CD4-positive, alpha-beta T cell (primary cell): ENCODE measurements around the gene CRTAP. TPM values are rescaled to one million over a fixed set of nuclear protein-coding genes. Genes with fewer than 3 reads are reported as not detected.
A peak's percentile ranks its signal among the peaks of the same experiment; 100 is the strongest.
"Not testable (repeated sequence)": the region's sequence is repeated elsewhere in the genome, so short reads cannot be mapped to it uniquely, and the experiment has no call there.

Experiments
- ATAC-seq: fragments of 200-7000 bp; cut with Tn5 transposase; one replicate; pipeline ENCODE4 v1.10.0; 2022; ENCODE audit warnings: mild to moderate bottlenecking; ENCODE audit not compliant: poor library complexity
- CTCF ChIA-PET: fragments of 350-600 bp; sonication (Branson Sonifier 250); formaldehyde crosslinking; loops from one replicate; lab custom pipeline; 2021; ENCODE audit warnings: antibody characterized with exemption, inconsistent platforms; lab: Charles Lee
- POLR2A ChIA-PET: fragments of 350-600 bp; sonication (Branson Sonifier 250); formaldehyde crosslinking; loops from one replicate; lab custom pipeline; 2021; ENCODE audit warnings: antibody characterized with exemption, inconsistent platforms; lab: Charles Lee
- DNase-seq, 14 experiments: peaks; one replicate each; pipeline ENCODE4 v3.0.0-alpha.2; 2013 to 2020; ENCODE audit warnings: mixed read lengths in 2 of 14
- H3K27ac ChIP-seq, 2 donors: one replicate each; pipeline versions ENCODE4 v1.5.1 to v1.7.0; 2013; ENCODE audit warnings: low read length in 2 of 2, low read depth in 1 of 2, mild to moderate bottlenecking in 1 of 2
- H3K27me3 ChIP-seq, 2 experiments: 1 replicate in 1 of 2; 2 replicates in 1 of 2; pipeline versions ENCODE4 v1.6.1 to v1.7.0; 2013; ENCODE audit warnings: low read length in 2 of 2, control low read depth in 1 of 2, mild to moderate bottlenecking in 1 of 2, moderate library complexity in 1 of 2; ENCODE audit not compliant: insufficient read depth in 2 of 2, control insufficient read depth in 1 of 2
- H3K36me3 ChIP-seq: one replicate; pipeline ENCODE4 v1.6.1; 2013; ENCODE audit warnings: low read length, control low read depth; ENCODE audit not compliant: insufficient read depth
- H3K4me1 ChIP-seq: one replicate; pipeline ENCODE4 v1.6.1; 2013; ENCODE audit warnings: low read length, control low read depth; ENCODE audit not compliant: insufficient read depth
- H3K4me3 ChIP-seq: one replicate; pipeline ENCODE4 v1.5.1; 2013; ENCODE audit warnings: mild to moderate bottlenecking, low read length, moderate library complexity
- H3K9me3 ChIP-seq, 2 experiments: 1 replicate in 1 of 2; 2 replicates in 1 of 2; pipeline versions ENCODE4 v1.6.1 to v1.7.0; 2013; ENCODE audit warnings: low read length in 2 of 2, mild to moderate bottlenecking in 2 of 2, control low read depth in 1 of 2, moderate library complexity in 1 of 2; ENCODE audit not compliant: control insufficient read depth in 1 of 2, insufficient read depth in 1 of 2
- H3K27ac Mint-ChIP-seq: one replicate; pipeline ENCODE4 v1.8.0; 2020; ENCODE audit warnings: mixed read lengths
- H3K27me3 Mint-ChIP-seq: one replicate; pipeline ENCODE4 v1.8.0; 2021; ENCODE audit warnings: mixed read lengths
- H3K36me3 Mint-ChIP-seq: one replicate; pipeline ENCODE4 v1.8.0; 2021; ENCODE audit warnings: low read depth, mixed read lengths
- H3K4me1 Mint-ChIP-seq: one replicate; pipeline ENCODE4 v1.8.0; 2021; ENCODE audit warnings: low read depth, mixed read lengths
- H3K4me3 Mint-ChIP-seq: one replicate; pipeline ENCODE4 v1.8.0; 2020; ENCODE audit warnings: mild to moderate bottlenecking, mixed read lengths
- H3K9me3 Mint-ChIP-seq: one replicate; pipeline ENCODE4 v1.8.0; 2020; ENCODE audit warnings: mixed read lengths
- CTCF ChIP-seq: fragments of 200-600 bp; IDR thresholded peaks from one replicate; pipeline ENCODE4 v1.8.0; 2022; ENCODE audit warnings: antibody characterized with exemption, mild to moderate bottlenecking
- intact Hi-C, 2 experiments: fragments of 100-400 bp; cut with DNase I in 1 of 2; cut with micrococcal nuclease in 1 of 2; formaldehyde crosslinking; loops; one replicate each; pipeline versions ENCODE4 v1.15.1 to v1.9.0; 2023 to 2025; cut with DNase I, micrococcal nuclease
- total RNA-seq, 174 experiments: library from RNA in 2 of 174; stranded (reverse) in 2 of 174; gene quantifications; one replicate each; pipeline ENCODE4 v1.2.3 and lab custom pipeline; 2021 to 2026

Gene CRTAP
- total RNA-seq, 2 experiments from 2014 or later, result 38.2 to 40.3 TPM

GRCh38 chr3:33105341-33105948 is 8.4 kb upstream of the CRTAP start:
- no peaks in the 10 kb centered on the region for H3K4me1 ChIP-seq
- no peak overlapping the region for H3K4me3 ChIP-seq
- no peak overlapping the region for H3K27ac ChIP-seq
- Mint-ChIP-seq H3K4me3 (no peak overlapping the region), H3K36me3 (no peaks in the 10 kb centered on the region), H3K4me1 (no peaks in the 10 kb centered on the region), H3K27me3 (peaks cover 4% of the 10 kb centered on the region), H3K9me3 (no peaks in the 10 kb centered on the region), H3K27ac (no peak overlapping the region)
- no peak for TF ChIP-seq CTCF
- ATAC-seq (no peak), DNase-seq (no peak)
- no peaks in the 10 kb centered on the region for H3K27me3 ChIP-seq
- CTCF ChIA-PET, result interaction anchor here (1.5 kb wide), 1 partner anchor 31 kb away, joined by 4 read pairs; no protein-coding TSS in a partner anchor
- POLR2A ChIA-PET, result no interaction called here
- H3K36me3 ChIP-seq, result no peaks in the 10 kb centered on the region
- H3K9me3 ChIP-seq, result no peaks in the 10 kb centered on the region
- intact Hi-C loops, result no loop called here

DNA sequence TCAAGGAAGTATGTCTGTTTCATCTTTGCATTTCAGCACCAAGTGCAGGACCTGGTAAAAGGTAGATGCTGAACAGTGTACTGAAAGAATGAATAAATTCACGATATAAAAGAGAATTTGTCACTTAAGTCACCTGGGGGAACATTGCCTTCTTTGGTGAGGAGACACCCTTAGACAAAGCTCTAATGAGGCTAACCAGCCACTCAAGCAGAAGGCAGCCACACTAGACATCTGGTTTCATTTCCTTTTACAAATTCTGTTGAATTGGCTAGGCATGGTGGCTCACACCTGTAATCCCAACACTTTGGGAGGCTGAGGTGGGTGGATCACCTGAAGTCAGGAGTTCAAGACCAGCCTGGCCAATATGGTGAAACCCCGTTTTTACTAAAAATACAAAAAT is 7.0 kb upstream of the CRTAP start:
- H3K9me3 ChIP-seq, H3K4me1 Mint-ChIP-seq, intact Hi-C loops, H3K27ac ChIP-seq, H3K36me3 Mint-ChIP-seq, H3K36me3 ChIP-seq, ATAC-seq, DNase-seq, H3K27ac Mint-ChIP-seq, H3K27me3 Mint-ChIP-seq, H3K4me3 Mint-ChIP-seq, H3K4me3 ChIP-seq, H3K4me1 ChIP-seq, POLR2A ChIA-PET, H3K27me3 ChIP-seq, H3K9me3 Mint-ChIP-seq: not testable (repeated sequence)
- CTCF ChIA-PET, result interaction anchor here (1.6 kb wide), 1 partner anchor 25 kb away, joined by 3 read pairs; no protein-coding TSS in a partner anchor

GRCh38 chr3:33111581-33111980 is 2.2 kb upstream of the CRTAP start:
- TF ChIP-seq CTCF, result no peak
- no peaks in the 10 kb centered on the region for H3K9me3 Mint-ChIP-seq
- no peaks in the 10 kb centered on the region for H3K27me3 ChIP-seq
- H3K4me1 Mint-ChIP-seq, result peaks cover 37% of the 10 kb centered on the region
- no peaks in the 10 kb centered on the region for H3K36me3 ChIP-seq
- intact Hi-C loops, result no loop called here
- H3K4me3 ChIP-seq, result no peak overlapping the region
- peaks cover 20% of the 10 kb centered on the region for H3K4me1 ChIP-seq
- no peak overlapping the region for H3K27ac Mint-ChIP-seq
- ATAC-seq (no peak), DNase-seq (no peak)
- H3K9me3 ChIP-seq, result no peaks in the 10 kb centered on the region
- H3K27ac ChIP-seq, result no peak overlapping the region
- peak overlapping the region; percentile 95 for H3K4me3 Mint-ChIP-seq
- H3K27me3 Mint-ChIP-seq, result no peaks in the 10 kb centered on the region
- ChIA-PET POLR2A (interaction anchor here (1.2 to 2.2 kb wide), 2 partner anchors 15 to 20 kb away, joined by 4 to 7 read pairs; partner anchors contain the start of genes GLB1 and TMPPE), CTCF (interaction anchor here (1.0 to 1.3 kb wide), 2 partner anchors 16 to 20 kb away, joined by 5 to 6 read pairs; no protein-coding TSS in a partner anchor)
- no peaks in the 10 kb centered on the region for H3K36me3 Mint-ChIP-seq
